Stimulated activated CD4-positive, alpha-beta T cell treated with anti-CD3 and anti-CD28 coated beads, Interleukin-15, amount 100 ng/mL, for 24 hours (primary cell): ENCODE data around the gene PCYT2.
"Not testable (repeated sequence)": the region's sequence is repeated elsewhere in the genome, so short reads cannot be mapped to it uniquely, and the experiment has no call there.

Experiments used
- DNase-seq: peaks from one replicate; pipeline ENCODE4 v3.0.0-alpha.2; 2020

Gene PCYT2

DNA sequence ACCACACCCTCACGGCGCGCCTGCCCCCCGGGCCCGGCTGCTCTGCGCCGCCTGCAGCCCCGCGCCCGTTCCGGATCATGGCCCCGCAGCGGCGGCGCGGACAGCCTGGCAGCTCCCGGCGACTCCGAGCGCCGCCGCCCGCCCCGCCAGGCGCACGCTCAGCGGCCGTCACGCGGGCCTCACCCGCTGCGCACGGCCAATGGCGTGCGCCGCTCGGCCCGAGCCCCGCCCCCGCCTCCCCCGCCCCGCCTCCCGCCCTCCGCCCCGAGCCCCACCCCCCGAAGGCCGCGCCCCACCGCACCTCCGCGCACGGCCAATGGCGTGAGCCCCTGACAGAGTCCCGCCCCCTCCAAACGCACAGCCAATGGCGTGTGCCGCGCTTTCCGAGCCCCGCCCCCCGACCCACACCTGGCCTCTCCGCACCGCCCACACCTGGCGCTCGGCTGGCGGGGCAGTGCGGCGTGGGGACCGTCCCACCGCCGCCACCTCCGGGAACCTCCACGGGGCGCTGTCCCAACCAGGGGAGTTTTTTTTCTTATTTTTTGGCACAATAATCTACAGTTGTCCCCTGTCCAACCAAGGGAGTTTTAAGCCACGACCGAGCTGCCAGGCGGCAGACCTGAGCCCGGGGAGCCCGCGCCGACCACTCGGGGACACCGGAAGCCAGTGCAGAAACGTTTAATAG, at the start of gene PCYT2:
TSS of gene PCYT2 (minus strand) at position 123 of the 685 bp plus-strand sequence. CDS start at position 79, 44 bp downstream.
- peak; percentile 96 for DNase-seq

DNA sequence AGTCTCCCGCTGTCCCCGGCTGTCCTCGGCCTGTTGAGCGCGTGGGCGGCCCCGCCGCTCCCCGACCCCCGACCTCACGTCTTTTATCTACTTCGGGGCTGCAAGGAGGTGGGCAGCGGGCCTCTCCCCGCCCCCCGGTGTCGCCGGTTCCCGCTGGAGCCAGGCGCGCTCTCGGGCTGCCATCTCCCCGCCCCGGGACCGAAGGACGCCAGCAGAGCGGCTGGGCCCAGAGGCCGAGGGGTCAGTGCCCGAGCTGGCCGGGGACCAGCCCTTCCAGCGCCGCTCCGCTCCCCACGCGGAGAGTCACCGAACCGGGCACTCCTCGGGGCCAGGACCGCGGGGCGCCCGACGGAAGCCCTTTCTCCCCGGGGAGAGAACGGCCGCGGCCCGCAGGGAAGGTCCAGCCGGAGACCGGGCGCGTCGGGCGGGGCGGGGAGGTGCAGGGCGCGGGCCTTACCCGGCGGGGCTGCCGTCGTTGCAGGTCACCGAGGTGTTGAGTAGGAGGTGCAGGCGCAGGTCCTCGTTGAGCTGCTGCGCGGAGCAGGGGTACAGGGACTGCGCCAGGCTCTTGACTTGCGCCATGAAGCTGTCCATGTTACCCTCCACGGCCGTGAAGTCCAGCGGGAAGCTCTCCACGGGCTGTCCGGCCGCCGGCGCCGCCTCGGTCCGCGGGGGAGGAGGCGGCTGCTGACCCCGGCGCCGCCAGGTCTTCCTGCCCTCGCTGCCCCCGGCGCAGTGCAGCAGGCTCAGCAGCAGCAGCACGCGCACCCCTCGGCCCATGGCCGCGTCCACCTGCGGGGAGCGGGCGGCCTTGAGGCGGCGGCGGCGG, 49.1 kb upstream of the PCYT2 start:
- DNase-seq: peak; percentile 29

DNA sequence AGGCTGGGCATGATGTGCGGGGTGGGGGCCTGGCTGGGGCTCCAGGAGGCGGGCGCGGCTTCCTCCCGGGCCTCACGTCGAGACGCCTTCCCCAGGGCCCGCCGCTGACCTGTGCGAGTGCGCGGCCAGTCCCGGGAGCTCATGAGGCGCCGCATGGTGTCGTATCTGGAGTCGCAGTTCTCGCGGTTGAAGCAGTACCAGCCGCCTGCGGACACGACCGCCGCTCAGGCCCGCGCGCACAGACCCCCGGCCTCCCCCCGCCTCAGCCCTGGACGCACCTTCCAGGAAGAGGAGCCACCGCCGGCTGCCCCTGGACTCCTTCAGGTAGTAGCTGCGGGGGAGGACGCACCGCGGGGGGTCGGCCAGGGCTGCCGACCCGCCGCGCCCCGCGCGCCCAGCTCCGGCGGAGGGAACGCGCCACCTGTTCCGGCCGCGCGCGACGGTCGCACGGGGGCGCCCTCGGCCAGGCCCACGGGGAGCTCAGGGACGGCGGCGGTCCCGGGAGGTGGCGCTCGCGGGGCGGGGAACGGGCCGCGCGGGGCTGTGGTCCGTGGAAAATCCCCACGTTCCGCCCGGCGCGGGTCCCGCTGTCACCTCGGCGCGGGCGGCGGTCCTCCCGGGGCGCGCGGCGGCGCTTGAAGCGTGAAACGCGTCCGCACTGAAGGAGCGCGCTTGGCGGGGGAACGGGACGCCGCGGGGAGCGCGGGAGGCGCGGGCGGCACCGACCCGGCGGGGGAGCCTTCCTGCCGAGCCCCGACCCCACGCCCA, 48.3 kb upstream of the PCYT2 start:
- DNase-seq: peak; percentile 83

DNA sequence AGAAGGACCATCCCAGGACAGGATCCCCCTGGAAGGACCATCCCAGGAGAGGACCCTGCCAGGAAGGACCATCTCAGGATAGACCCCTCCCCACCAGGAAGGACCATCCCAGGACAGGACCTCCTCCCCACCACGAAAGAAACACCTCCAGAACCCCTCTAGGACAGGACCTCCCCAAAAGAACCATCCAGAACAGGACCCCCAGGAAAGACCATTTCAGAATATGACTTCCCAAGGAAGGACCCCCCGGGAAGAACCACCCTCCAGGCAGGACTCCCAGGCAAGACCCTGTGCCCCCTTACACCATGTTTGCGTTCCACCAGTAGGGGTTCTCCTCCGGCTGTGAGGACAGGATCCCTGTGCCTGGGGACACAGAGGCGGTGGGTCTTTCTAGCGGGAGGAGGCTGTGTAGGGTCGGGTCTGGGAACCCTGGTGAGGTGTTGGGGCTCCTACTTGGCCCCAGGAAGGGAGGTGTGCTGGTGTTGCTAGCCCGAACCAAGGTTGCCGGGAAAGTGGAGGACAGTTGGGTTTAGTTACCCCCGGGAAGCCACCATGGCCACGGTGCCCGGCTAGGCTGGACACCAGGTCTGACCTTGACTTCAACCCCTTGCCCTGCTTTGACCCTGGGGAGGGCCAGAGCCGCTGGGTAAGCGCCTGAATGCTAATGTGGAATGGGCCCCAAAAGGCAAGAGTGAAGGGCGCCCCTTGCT, 47.6 kb upstream of the PCYT2 start:
- DNase-seq: no peak

DNA sequence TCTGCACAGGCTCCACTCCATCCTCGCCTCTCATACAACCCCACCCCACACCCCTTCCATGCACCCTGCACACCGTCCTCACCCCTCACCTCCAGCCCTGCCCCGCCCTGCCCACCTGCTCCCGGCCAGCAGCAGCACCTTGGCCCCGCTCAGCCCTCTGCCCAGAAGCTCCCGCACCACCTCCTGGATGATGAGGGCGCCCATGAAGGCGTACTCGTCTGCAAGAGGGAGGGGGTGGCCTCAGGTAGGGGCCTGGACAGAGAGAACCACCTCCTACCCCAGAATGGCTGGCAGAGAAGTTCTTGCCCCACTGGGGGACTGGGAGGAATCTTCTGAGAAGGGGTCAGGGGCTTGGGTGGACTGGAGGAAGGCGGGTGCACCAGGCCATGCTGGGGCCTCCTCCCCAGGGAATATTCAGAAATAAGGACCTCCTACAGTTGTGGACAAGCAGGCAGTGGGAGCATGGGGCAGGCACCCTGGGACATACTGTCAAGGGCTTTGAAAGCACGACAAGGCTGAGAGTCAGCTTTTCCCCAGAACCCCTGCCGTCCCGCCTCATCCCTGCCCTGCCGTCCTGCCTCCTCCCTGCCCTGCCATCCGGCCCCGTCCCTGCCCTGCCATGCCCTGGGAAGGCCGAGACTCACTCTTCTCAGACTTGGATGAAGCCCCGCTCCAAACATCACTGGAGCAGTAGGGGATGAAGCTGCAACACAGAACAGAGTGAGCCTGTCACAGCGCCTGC, 46.7 kb upstream of the PCYT2 start:
- DNase-seq: no peak

DNA sequence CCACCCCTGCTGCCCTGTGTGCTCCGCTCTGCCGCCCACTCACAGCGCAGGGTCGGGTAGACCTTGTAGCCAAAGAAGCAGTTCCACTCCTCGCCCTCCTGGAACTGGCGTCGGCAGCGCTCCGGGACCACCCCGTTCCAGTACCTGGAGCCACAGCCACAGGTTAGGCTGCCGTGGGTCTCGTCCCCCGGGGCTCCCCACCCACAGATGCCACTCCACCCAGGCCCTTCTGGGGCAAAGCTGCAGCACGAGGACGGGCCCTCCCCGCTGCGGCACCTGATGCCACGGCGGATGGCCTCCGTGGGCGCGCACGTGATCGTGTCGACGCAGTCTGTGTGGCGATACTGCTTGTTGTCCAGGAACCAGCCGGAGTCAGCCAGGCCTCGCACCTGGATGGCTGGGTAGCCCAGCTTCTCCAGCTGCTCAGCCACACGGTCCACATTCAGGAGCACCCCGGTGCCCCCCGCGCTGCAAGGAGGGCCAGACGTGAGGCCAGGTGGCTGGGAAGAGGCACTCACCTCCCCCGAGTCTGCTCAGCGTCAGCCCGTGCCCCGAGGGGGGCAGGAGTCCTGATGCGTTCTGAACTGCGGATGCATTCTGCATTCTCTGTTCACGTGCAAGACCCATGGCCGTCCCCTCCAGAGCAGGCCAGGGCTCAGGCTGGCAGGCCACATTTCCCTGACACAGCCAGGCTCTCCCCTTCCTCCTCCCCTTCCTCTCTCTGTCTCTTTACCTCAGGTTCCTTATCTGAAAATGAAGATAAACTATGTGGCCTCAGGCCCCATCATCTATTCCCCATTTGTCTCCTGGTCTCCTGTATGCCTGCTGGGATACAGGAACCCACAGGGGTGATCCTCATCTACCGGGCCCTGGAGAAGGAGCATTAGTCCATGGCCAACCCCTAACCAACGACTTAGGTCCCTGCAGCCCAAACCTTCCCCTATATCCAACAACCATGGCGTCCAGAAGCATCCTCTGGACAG, 45.7 kb upstream of the PCYT2 start:
- DNase-seq: no peak

DNA sequence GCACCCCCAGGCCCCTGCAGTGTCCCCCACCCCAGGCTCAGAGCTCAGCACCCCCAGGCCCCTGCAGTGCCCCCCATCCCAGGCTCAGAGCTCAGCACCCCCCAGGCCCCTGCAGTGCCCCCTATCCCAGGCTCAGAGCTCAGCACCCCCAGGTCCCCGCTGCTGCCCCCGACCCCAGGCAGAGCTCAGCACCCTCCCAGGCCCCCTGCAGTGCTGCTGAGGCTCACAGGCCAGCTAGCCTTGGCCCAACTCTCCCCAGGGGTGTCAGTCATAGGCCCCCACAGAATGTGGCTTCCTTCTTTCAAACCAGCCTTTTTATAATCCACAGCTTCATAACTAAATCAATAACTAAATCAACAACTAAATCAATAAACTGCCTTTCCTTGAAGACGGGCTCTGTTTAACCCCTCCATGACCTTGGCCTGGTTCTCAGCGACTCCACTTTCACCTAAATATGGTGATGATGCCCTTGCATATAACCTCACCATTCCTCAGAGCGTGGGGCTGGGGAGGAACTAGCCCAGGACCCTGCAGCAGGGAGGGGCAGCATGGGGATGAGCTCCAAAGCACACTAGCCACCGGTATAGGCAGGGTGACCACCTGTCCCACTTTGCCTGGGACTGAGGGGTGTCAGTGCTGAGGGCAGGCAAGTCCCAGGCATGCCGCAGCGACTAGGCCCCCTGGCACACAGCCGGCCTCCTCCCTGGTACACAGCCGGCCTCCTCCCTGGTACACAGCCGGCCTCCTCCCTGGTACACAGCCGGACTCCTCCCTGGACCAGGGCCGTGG, 44.8 kb upstream of the PCYT2 start:
- DNase-seq: no peak

DNA sequence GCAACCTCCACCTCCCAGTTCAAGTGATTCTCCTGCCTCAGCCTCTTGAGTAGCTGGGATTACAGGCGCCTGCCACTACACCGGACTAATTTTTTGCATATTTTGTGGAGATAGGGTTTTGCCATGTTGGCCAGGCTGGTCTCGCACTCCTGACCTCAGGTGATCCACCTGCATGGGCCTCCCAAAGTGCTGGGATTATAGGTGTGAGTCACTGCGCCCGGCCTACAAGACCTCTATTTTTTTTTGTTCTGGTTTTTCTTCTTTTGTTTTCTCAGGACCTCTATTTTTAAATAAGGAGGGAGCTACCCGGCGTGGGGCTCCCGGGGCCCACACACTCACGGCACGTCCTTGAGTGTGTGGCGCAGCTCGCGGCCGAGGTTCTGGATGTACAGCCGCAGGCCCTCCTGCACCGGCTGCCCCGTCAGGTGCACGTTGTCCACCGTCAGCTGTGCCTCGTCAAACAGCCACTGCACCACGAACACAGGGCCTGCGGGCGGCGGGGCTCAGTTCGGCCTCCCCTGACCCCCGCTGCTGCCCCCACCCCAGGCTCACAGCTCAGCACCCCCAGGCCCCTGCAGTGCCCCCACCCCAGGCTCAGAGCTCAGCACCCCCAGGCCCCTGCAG, 44.0 kb upstream of the PCYT2 start:
- DNase-seq: no peak

DNA sequence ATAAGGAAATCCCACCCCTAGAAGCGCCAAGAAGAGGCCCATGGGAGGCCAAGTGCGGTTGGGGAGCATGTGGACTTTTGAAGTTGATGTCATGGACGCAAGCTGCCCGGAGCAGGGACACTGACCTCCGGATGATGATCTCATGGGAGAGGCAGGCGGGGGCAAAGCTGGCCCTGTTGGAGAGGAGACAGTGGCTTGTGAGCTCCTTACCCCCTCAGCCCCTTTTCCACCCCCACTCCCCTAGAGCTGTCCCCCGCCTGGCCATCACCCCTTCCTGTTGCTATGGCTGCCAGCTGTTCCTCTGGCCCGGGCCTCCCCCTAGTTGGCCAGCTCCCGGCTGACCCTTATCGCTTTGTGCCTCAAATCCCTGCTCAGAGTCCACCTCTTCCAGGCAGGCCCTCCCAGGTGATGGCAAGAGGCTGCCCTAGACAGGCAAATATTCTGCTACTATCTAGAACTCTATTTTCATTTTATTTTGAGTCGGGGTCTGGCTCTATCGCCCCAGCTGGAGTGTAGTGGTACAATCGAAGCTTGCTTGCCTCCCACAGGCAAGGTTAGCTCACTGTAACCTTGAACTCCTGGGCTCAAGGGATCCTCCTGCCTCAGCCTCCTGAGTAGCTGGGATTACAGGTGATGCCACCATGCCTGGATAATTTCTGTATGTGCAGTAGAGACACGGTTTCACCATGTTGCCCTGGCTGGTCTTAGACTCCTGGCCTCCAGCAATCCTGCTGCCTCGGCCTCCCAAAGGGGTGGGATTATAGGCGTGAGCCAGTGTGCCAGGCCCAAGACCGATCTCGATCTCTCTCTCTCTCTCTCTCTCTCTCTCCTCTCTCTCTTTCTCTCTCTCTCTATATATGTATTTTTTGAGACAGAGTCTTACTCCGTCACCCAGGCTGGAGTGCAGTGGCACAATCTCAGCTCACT, 43.2 kb upstream of the PCYT2 start:
- DNase-seq: no peak

DNA sequence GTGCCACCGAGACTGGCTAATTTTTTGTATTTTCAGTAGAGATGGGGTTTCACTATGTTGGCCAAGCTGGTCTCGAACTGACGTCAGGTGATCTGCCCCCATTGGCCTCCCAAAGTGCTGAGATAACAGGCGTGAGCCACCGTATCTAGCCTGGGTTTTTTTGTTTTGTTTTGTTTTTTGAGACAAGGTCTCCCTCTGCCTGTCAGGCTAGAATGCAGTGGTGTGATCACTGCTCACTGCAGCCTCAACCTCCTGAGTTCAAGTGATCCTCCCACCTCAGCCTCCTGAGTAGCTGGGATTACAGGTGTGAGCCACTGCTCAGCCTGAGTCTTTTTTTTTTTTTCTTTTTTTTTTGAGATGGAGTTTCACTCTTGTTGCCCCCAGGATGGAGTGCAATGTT, 42.2 kb upstream of the PCYT2 start:
- not testable (repeated sequence) for DNase-seq

DNA sequence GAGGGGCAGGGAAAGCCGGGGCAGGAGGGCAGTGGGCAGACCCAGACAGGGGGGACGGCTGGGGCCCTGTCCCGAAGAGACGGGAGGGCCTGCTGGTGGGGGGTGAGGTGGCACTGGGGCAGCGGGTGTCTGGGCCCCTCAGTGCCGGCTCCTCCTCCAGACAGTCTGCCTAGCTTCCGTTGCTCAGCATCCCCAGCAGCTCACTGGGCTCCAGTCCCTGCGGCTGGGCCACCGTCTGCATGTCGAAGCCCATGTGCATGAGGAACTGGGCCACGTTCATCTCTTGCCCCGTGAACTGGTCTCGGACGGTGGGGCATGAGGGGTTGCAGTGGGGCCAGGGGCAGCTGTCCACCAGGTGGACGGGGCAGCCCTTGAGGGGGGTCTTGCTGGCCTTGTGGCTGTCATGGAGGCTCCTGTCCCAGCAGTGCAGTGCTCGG, 41.6 kb upstream of the PCYT2 start:
- no peak for DNase-seq

DNA sequence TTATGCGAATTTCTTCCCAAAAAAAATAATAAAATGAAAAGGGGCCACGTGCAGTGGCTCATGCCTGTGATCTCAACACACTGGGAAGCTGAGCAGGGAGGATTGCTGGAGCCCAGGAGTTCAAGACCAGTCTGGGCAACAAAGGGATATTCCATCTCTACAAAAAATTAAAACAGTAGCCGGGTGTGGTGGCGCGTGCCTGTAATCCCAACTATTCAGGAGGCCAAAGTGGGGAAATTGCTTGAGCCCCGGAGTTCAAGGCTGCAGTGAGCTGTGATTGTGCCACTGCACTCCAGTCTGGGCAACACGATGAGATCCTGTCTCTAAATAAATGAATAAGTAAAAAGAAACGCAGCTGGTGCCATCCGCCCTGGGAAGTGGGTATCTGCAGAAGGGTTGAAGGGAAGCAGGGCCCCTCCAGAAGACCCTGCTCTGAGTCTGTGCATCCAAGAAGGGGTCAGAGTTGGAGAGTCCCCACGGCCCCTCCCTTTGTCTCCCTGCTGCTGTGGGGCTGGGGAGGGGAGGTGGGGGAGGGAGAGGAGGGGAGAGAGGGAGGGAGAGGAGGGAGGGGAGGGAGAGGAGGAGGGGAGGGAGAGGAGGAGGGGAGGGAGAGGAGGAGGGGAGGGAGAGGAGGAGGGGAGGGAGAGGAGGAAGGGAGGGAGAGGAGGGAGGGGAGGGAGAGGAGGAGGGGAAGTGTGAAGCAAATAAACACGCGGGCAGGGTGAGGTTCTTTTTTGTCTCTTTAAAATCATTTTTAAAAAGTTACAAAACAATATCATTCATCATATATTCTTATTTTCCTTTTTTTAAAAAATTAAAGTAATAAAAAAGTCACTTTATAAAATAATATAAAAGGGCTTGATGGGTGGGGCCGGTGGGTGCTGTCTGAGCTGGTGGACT, 40.8 kb upstream of the PCYT2 start:
- no peak for DNase-seq

DNA sequence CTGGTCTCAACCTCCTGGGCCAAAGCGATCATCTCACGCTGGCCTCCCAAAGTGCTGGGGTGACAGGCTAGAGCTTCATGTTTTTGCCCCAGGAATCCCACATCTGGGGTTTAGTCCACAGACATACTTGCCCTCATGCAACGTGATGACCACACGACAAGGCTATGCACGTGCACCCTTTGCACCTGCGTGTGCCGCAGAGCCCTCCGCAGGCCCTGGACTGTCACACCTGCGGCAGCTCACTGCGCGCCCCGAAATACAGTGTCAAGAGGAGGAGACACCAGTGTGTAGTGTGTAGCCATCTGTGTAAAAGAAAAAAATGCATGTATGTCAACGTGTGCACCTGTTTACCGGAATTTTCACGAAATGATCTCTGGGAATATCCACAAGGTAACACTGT, 39.3 kb upstream of the PCYT2 start:
- no peak for DNase-seq

DNA sequence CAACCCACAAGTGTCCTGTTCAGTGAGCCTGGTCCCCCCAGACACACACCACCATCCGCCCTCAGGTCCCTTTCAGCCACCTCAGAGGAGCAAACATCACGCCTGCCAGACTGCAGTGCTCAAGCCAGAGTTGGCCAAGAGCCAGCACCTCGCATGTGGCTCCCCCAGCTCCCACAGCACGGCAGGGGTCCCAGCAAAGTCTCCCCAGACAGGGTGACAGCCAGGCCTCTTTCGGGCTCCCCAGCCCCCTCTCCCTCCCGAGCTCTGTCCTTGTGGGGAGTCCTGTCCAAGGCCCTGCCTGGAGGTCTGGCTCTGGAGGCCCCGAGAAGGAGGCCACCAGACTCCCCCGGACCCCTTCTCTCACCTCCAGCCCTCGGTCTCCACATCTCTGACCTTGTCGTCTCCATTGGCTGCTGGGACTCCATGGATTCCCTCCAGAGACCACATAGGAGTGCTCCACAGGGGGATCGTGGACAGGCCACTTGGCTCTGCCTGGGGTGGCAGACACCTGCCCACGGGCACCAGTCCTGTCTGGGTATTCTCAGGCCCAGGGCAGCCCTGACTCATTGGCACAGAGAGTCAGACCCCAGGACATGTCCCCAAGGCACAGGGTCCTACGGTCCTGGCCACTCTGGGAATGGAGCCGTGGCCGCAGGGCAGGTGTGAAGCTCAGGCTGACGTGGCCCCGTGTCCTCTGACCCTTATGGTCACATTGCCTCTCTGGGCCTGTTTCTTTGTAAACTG, 37.6 kb upstream of the PCYT2 start:
- no peak for DNase-seq

DNA sequence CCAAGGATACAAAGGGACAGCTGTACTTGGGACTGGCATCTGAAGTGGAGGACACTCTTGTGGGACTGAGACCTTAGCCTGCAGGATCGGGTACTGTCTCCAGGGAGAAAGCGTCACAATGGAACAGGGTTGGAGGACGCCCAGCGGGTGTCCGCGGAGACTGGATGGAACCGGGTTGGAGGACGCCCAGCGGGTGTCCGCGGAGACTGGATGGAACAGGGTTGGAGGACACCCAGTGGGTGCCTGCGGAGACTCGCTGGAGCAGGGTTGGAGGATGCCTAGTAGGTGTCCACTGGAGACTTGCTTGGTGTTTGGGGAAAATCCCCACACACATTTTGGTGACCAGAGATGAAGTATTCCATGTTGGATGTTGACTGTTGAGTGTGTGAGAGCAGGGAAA, 36.0 kb upstream of the PCYT2 start, which contains the start of gene MYADML2:
TSS of gene MYADML2 (minus strand) at position 45 of the 400 bp plus-strand sequence. CDS start 5,492 bp downstream, outside the sequence.
- DNase-seq: no peak

DNA sequence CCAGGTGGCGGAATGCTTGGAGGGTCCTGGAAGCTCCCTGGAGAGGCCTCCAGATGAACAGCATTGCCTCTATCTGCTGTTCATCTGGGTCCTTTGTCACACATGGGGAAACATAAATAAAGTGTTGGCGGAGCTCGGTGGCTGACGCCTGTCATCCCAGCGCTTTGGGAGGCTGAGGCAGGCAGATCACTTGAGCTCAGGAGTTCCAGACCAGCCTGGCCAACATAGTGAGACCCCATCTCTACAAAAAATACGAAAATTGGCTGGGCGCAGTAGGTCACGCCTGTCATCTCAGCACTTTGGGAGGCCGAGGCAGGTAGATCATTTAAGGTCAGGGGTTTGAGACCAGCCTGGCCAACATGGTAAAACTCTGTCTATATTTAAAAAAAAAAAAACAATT, 33.7 kb upstream of the PCYT2 start:
- DNase-seq: no peak
